K562 (cell line): ENCODE data around the gene B9D2. TPM values are rescaled to one million over a fixed set of nuclear protein-coding genes. Genes with fewer than 3 reads are reported as not detected.

Source experiments
- ARNT ChIP-seq, 2 experiments: fragments of 450-650 bp; IDR thresholded peaks; 2 replicates each; pipeline ENCODE4 v1.6.1; 2016; ENCODE audit warnings: mild to moderate bottlenecking in 1 of 2
- BHLHE40 ChIP-seq: IDR thresholded peaks from 2 replicates; pipeline ENCODE4 v1.6.1; 2011; ENCODE audit warnings: low read length, improper control_type of control experiment
- BRCA1 ChIP-seq, 2 experiments: fragments of 450-650 bp in 1 of 2; sonication (generic) in 1 of 2; formaldehyde crosslinking in 1 of 2; IDR thresholded peaks; 2 replicates each; pipeline versions ENCODE4 v1.5.0 to v1.6.1; 2017 to 2020; ENCODE audit warnings: mild to moderate bottlenecking in 1 of 2, missing genetic modification reagents in 1 of 2
- DIDO1 ChIP-seq: fragments of 450-650 bp; IDR thresholded peaks from 2 replicates; pipeline ENCODE4 v1.6.1; 2016; ENCODE audit warnings: low read depth, missing biosample characterization, missing genetic modification characterization
- FOXK2 ChIP-seq, 2 experiments: fragments of 450-650 bp; IDR thresholded peaks in 1 of 2; conservative IDR thresholded peaks in 1 of 2; 2 replicates each; pipeline ENCODE4 v1.6.1; 2016; ENCODE audit warnings: low read depth in 2 of 2, mild to moderate bottlenecking in 1 of 2
- HNRNPK ChIP-seq: fragments of 200-400 bp; formaldehyde crosslinking; IDR thresholded peaks from one replicate; pipeline ENCODE4 v1.6.1; 2018; ENCODE audit warnings: mild to moderate bottlenecking, low read depth, low read length; ENCODE audit not compliant: poor library complexity, severe bottlenecking
- ILF3 ChIP-seq: fragments of 450-650 bp; IDR thresholded peaks from 2 replicates; pipeline ENCODE4 v1.6.1; 2018; ENCODE audit warnings: antibody characterized with exemption, mild to moderate bottlenecking, moderate library complexity, borderline replicate concordance
- MYNN ChIP-seq, 2 experiments: sonication (generic); formaldehyde crosslinking in 1 of 2; IDR thresholded peaks; 2 replicates each; pipeline versions ENCODE4 v1.5.0 to v1.6.1; 2016 to 2020; ENCODE audit warnings: antibody characterized with exemption in 1 of 2, missing genetic modification reagents in 1 of 2
- NFIC ChIP-seq: fragments of 450-650 bp; IDR thresholded peaks from 2 replicates; pipeline ENCODE4 v1.6.1; 2017; ENCODE audit warnings: mild to moderate bottlenecking, inconsistent platforms
- RHOXF2B ChIP-seq: fragments of 250-450 bp; sonication (Bioruptor Pico); conservative IDR thresholded peaks from 2 replicates; pipeline ENCODE4 v1.5.1; 2021
- SLC30A9 ChIP-seq: fragments of 250-450 bp; sonication (Bioruptor Pico); IDR thresholded peaks from 2 replicates; pipeline ENCODE4 v1.8.0; 2022; ENCODE audit warnings: mild to moderate bottlenecking, moderate library complexity
- SMAD3 ChIP-seq: fragments of 450-650 bp; formaldehyde crosslinking; conservative IDR thresholded peaks from 2 replicates; pipeline ENCODE4 v1.4.0; 2020; ENCODE audit warnings: mild to moderate bottlenecking
- SRSF9 ChIP-seq: fragments of 200-400 bp; formaldehyde crosslinking; IDR thresholded peaks from 2 replicates; pipeline ENCODE4 v1.6.1; 2017; ENCODE audit warnings: low read depth, low read length, borderline replicate concordance
- TCF7 ChIP-seq: sonication (generic); IDR thresholded peaks from 2 replicates; pipeline ENCODE4 v1.6.1; 2016; ENCODE audit warnings: antibody characterized with exemption, borderline replicate concordance
- XRCC5 ChIP-seq: fragments of 200-400 bp; formaldehyde crosslinking; IDR thresholded peaks from 2 replicates; pipeline ENCODE4 v1.6.1; 2017; ENCODE audit warnings: low read depth, mild to moderate bottlenecking, low read length
- YY1 ChIP-seq, 3 experiments: IDR thresholded peaks; 2 replicates each; pipeline ENCODE4 v1.6.1; 2011; ENCODE audit warnings: low read length in 2 of 3, mild to moderate bottlenecking in 2 of 3, moderate library complexity in 2 of 3, borderline replicate concordance in 1 of 3, control low read depth in 1 of 3, low read depth in 1 of 3; ENCODE audit not compliant: insufficient read depth in 3 of 3, insufficient replicate concordance in 2 of 3, control insufficient read depth in 1 of 3, insufficient read length in 1 of 3; ENCODE audit errors: extremely low read depth in 1 of 3
- ZNF232 ChIP-seq: sonication (generic); formaldehyde crosslinking; IDR thresholded peaks from 2 replicates; pipeline ENCODE4 v1.8.0; 2022; ENCODE audit warnings: mild to moderate bottlenecking, missing genetic modification reagents
- ZNF347 ChIP-seq: fragments of 450-650 bp; formaldehyde crosslinking; IDR thresholded peaks from 2 replicates; pipeline ENCODE4 v1.4.0; 2020; ENCODE audit warnings: low read depth, mild to moderate bottlenecking, moderate library complexity
- ZNF586 ChIP-seq: fragments of 450-650 bp; formaldehyde crosslinking; conservative IDR thresholded peaks from 2 replicates; pipeline ENCODE4 v1.4.0; 2020; ENCODE audit warnings: mild to moderate bottlenecking, moderate library complexity
- ZNF668 ChIP-seq: fragments of 250-450 bp; sonication (Bioruptor Pico); IDR thresholded peaks from 2 replicates; pipeline ENCODE4 v1.8.0; 2022; ENCODE audit warnings: mild to moderate bottlenecking, inconsistent platforms
- polyA plus RNA-seq, 8 experiments: library from polyadenylated mRNA; depleted of rRNA in 4 of 8; stranded (reverse) in 5 of 8; unstranded in 3 of 8; fragments of >200 nt; fragmentation: Nextera tagmentation in 2 of 8; fragmentation: Illumina TruSeq in 1 of 8; extraction: Ambion mirVana in 2 of 8; extraction: Trizol in 1 of 8; gene quantifications; 2 replicates each; pipeline versions ENCODE4 v1.2.1 to v1.2.3, GENCODE V29; 2011 to 2014; ENCODE audit warnings: inconsistent platforms in 1 of 8, missing spikeins in 1 of 8
- total RNA-seq, 7 experiments: library from RNA; depleted of rRNA in 6 of 7; stranded (reverse); fragments of >200 nt in 6 of 7; fragmentation: Illumina TruSeq in 2 of 7; extraction: Trizol in 2 of 7; gene quantifications; 2 replicates each; pipeline versions ENCODE4 v1.2.1 to v1.2.3, GENCODE V29; 2011 to 2021; ENCODE audit warnings: low replicate concordance in 1 of 7
- TF ChIP-seq, protein P1 (sequence below): sonication (generic); formaldehyde crosslinking; IDR thresholded peaks from 2 replicates; pipeline ENCODE4 v1.8.0; 2022; ENCODE audit warnings: mild to moderate bottlenecking, missing genetic modification reagents
- TF ChIP-seq, protein P2 (sequence below): fragments of 450-650 bp; IDR thresholded peaks from 2 replicates; pipeline ENCODE4 v1.6.1; 2016; ENCODE audit warnings: antibody characterized with exemption
- TF ChIP-seq, protein P3 (sequence below): fragments of 450-650 bp; conservative IDR thresholded peaks from 2 replicates; pipeline ENCODE4 v1.6.1; 2016; ENCODE audit warnings: missing genetic modification characterization, low read depth, mild to moderate bottlenecking, missing compliant biosample characterization, moderate library complexity

Gene B9D2
- total and polyA plus RNA-seq, 9 of the 15 experiments (the other 6 are each of a cell fraction or from before 2014, with no cell fraction given) = 0.83 to 6.9 (median 2.8) TPM

DNA sequence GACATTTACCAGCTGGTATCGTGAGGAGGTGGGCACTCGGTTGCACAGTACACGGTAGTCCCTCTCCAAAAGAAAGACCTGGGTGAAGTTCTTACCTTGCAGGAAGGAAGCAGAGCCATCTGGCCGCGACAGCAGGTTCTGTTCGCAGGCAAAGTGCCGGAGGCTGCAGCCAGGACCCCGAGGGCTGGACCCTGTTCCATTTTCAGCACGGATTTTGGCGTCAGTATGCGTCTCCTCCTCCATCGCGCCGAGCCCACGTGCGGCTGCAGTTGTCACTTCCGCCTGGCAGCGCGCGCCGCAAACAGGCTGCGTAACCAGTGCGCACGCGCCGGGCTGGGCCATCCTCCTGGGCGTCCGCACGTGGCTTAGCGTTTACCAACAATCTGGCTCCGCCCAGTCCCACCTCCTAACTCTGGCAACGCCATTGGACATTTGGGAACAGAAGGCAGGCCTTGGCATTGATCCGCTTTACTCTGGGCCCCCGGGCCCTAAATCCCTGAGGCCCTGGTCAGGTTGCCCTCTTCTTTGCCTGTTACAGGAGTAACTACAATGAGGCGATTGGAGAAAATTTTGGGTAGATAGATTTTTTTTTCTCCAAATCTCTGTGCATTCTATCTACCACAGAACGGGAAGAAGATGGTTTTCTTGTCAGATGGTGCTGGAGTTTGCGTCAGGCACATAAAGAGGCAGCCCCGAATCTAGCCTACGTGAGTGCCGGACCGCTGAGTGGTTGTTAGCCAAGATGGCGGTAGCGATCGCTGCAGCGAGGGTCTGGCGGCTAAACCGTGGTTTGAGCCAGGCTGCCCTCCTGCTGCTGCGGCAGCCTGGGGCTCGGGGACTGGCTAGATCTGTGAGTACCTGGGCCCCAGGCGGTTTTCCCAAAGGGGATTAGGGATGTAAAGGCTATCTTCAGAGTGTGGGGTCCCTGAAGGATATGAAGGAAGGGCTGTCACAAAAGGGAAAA lies 33.4 kb upstream of the B9D2 start, which contains the start of the genes BCKDHA and EXOSC5 (continued):
- TF ChIP-seq BRCA1 (IDR thresholded peaks at IDR 0.05) = no peak
- TF ChIP-seq BRCA1 (CRISPR knock-in tag; IDR thresholded peaks at IDR 0.05) = no peak
- TF ChIP-seq RHOXF2B (CRISPR knock-in tag) = 0 out of 2 replicates have a peak, but pooled peaks have one; percentile 45
- TF ChIP-seq, protein P1, sequence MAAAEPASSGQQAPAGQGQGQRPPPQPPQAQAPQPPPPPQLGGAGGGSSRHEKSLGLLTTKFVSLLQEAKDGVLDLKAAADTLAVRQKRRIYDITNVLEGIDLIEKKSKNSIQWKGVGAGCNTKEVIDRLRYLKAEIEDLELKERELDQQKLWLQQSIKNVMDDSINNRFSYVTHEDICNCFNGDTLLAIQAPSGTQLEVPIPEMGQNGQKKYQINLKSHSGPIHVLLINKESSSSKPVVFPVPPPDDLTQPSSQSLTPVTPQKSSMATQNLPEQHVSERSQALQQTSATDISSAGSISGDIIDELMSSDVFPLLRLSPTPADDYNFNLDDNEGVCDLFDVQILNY (CRISPR knock-in tag) = no peak
- peak; percentile 84; the same call in 1 of the 2 replicates for TF ChIP-seq DIDO1 (tag)
- TF ChIP-seq FOXK2 (conservative IDR thresholded peaks at IDR 0.05 in 1 of 2, IDR thresholded peaks at IDR 0.05 in 1 of 2; ENCODE audit: low read depth in 2 of 2) = peak; percentile 99 to 100
- 0 out of 2 replicates have a peak, but pooled peaks have one; percentile 61 for TF ChIP-seq SMAD3 (CRISPR knock-in tag)
- TF ChIP-seq NFIC = peak; percentile 79
- TF ChIP-seq ILF3 = peak; percentile 63; the same call in 1 of the 2 replicates
- no peak for TF ChIP-seq SRSF9
- TF ChIP-seq MYNN (IDR thresholded peaks at IDR 0.05) = 0 out of 2 replicates have a peak, but pooled peaks have one; percentile 33
- no peak for TF ChIP-seq MYNN (CRISPR knock-in tag; IDR thresholded peaks at IDR 0.05)
- TF ChIP-seq ZNF347 (CRISPR knock-in tag) = no peak
- no peak for TF ChIP-seq ZNF668 (CRISPR knock-in tag)
- peak in 1 of 2 experiments; percentile 84; a peak in 2 of 4 replicates for TF ChIP-seq ARNT (IDR thresholded peaks at IDR 0.05)
- TF ChIP-seq, protein P2, sequence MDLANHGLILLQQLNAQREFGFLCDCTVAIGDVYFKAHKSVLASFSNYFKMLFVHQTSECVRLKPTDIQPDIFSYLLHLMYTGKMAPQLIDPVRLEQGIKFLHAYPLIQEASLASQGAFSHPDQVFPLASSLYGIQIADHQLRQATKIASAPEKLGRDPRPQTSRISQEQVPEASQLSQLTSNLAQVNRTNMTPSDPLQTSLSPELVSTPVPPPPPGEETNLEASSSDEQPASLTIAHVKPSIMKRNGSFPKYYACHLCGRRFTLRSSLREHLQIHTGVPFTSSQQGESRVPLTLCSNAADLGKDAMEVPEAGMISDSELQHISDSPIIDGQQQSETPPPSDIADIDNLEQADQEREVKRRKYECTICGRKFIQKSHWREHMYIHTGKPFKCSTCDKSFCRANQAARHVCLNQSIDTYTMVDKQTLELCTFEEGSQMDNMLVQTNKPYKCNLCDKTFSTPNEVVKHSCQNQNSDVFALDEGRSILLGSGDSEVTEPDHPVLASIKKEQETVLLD = peak; percentile 96
- TF ChIP-seq ZNF232 (CRISPR knock-in tag) = no peak
- no peak for TF ChIP-seq SLC30A9 (CRISPR knock-in tag)
- no peak for TF ChIP-seq HNRNPK
- TF ChIP-seq YY1 (IDR thresholded peaks at IDR 0.05; ENCODE audit: borderline replicate concordance in 1 of 3, control insufficient read depth in 1 of 3, extremely low read depth in 1 of 3, insufficient read depth in 3 of 3, insufficient read length in 1 of 3, insufficient replicate concordance in 2 of 3, low read depth in 1 of 3, low read length in 2 of 3) = peak; percentile 77 to 94 (median 93)
- 0 out of 2 replicates have a peak, but pooled peaks have one; percentile 27 for TF ChIP-seq XRCC5
- no peak for TF ChIP-seq ZNF586 (CRISPR knock-in tag)
- TF ChIP-seq, protein P3, sequence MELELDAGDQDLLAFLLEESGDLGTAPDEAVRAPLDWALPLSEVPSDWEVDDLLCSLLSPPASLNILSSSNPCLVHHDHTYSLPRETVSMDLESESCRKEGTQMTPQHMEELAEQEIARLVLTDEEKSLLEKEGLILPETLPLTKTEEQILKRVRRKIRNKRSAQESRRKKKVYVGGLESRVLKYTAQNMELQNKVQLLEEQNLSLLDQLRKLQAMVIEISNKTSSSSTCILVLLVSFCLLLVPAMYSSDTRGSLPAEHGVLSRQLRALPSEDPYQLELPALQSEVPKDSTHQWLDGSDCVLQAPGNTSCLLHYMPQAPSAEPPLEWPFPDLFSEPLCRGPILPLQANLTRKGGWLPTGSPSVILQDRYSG (tag) = no peak
- TF ChIP-seq TCF7 = no peak
- TF ChIP-seq BHLHE40 = peak; percentile 97
